HCT116 (cell line): ENCODE results near the gene FRMD4A. TPM values are rescaled to one million over a fixed set of nuclear protein-coding genes. Genes with fewer than 3 reads are reported as not detected.
"Not testable (repeated sequence)": the region's sequence is repeated elsewhere in the genome, so short reads cannot be mapped to it uniquely, and the experiment has no call there.

Source experiments
- ATAC-seq: fragments of 200-7000 bp; cut with Tn5 transposase; 2 replicates; pipeline ENCODE4 v1.9.1; 2020; ENCODE audit warnings: mild to moderate bottlenecking, moderate library complexity
- BruUV-seq: library from RNA; stranded (reverse); fragments of 400-500 nt; replicated peaks from 2 replicates; lab custom pipeline; 2021; lab: Mats Ljungman, UMichigan
- CTCF ChIA-PET: fragments of 300-600 bp; sonication (Branson Sonifier 250); formaldehyde crosslinking; loops from one replicate; lab custom pipeline; 2021; ENCODE audit warnings: antibody characterized with exemption; lab: Charles Lee
- POLR2A ChIA-PET: fragments of 300-600, 350-600 bp; sonication (Branson Sonifier 250); formaldehyde crosslinking; loops from one replicate; lab custom pipeline; 2021; ENCODE audit warnings: antibody characterized with exemption; lab: Charles Lee
- RAD21 ChIA-PET, 2 experiments: fragments of 300-600 bp; sonication (Branson Sonifier 250); formaldehyde crosslinking; loops; one replicate each; lab custom pipeline; 2023; ENCODE audit warnings: low total read pairs in 2 of 2; ENCODE audit not compliant: uncharacterized antibody in 2 of 2, unreplicated experiment in 2 of 2, low non-redundant PET in 1 of 2; lab: Charles Lee
- DNase-seq: peaks from one replicate; pipeline ENCODE4 v3.0.0-alpha.2; 2010; ENCODE audit warnings: low read depth, low spot score
- H2AFZ ChIP-seq: fragments of 200-600 bp; shearing (Covaris generic), sonication (generic); 2 replicates; pipeline ENCODE4 v1.6.1; 2017; ENCODE audit warnings: low read depth, mixed run types, mixed read lengths, antibody characterized with exemption, low read length; ENCODE audit not compliant: poor library complexity, severe bottlenecking
- H3K27ac ChIP-seq: 2 replicates; pipeline ENCODE4 v1.5.1; 2012; ENCODE audit warnings: low read depth, low read length
- H3K27me3 ChIP-seq: fragments of 200-600 bp; sonication (generic); 2 replicates; pipeline ENCODE4 v1.6.1; 2016; ENCODE audit warnings: mixed run types, low read length, mixed read lengths; ENCODE audit not compliant: insufficient read depth
- H3K36me3 ChIP-seq, 2 experiments: fragments of 200-500 bp in 1 of 2; fragments of 200-600 bp in 1 of 2; sonication (Bioruptor generic) in 1 of 2; sonication (generic) in 1 of 2; 2 replicates each; pipeline versions ENCODE4 v1.5.1 to v1.6.1; 2014 to 2016; ENCODE audit warnings: low read length in 2 of 2, inconsistent platforms in 1 of 2, mixed read lengths in 1 of 2, mixed run types in 1 of 2; ENCODE audit not compliant: insufficient read depth in 2 of 2, control insufficient read depth in 1 of 2
- H3K4me1 ChIP-seq, 2 experiments: fragments of 200-600 bp in 1 of 2; sonication (generic) in 1 of 2; 2 replicates each; pipeline versions ENCODE4 v1.5.1 to v1.6.1; 2012 to 2017; ENCODE audit warnings: low read length in 2 of 2, inconsistent platforms in 1 of 2, mild to moderate bottlenecking in 1 of 2, mixed read lengths in 1 of 2, mixed run types in 1 of 2, moderate library complexity in 1 of 2; ENCODE audit not compliant: insufficient read depth in 2 of 2, control insufficient read depth in 1 of 2
- H3K4me2 ChIP-seq: fragments of 200-600 bp; sonication (generic); 2 replicates; pipeline ENCODE4 v1.6.1; 2017; ENCODE audit warnings: mixed run types, low read length, mixed read lengths
- H3K4me3 ChIP-seq, 2 experiments: fragments of 200-600 bp in 1 of 2; sonication (generic) in 1 of 2; replicated peaks in 1 of 2; 2 replicates each; pipeline ENCODE4 v1.5.1; 2011 to 2016; ENCODE audit warnings: low read length in 2 of 2, control low read depth in 1 of 2, low read depth in 1 of 2, mild to moderate bottlenecking in 1 of 2, mixed read lengths in 1 of 2, mixed run types in 1 of 2
- H3K79me2 ChIP-seq: fragments of 200-600 bp; sonication (generic); 2 replicates; pipeline ENCODE4 v1.6.1; 2017; ENCODE audit warnings: mild to moderate bottlenecking, mixed run types, low read length, moderate library complexity, mixed read lengths; ENCODE audit not compliant: insufficient read depth
- H3K9ac ChIP-seq: fragments of 200-600 bp; sonication (generic); 2 replicates; pipeline ENCODE4 v1.6.1; 2016; ENCODE audit warnings: low read length, mixed read lengths
- H3K9me2 ChIP-seq: fragments of 200-600 bp; sonication (generic), shearing (Covaris generic); 2 replicates; pipeline ENCODE4 v1.6.1; 2017; ENCODE audit warnings: mixed run types, mild to moderate bottlenecking, moderate library complexity; ENCODE audit not compliant: insufficient read depth
- H3K9me3 ChIP-seq, 2 experiments: fragments of 200-500 bp in 1 of 2; fragments of 200-600 bp in 1 of 2; sonication (Bioruptor generic) in 1 of 2; sonication (generic) in 1 of 2; 2 replicates each; pipeline ENCODE4 v1.6.1; 2014 to 2017; ENCODE audit warnings: low read length in 2 of 2, mixed read lengths in 2 of 2, inconsistent platforms in 1 of 2, low read depth in 1 of 2, mild to moderate bottlenecking in 1 of 2, mixed run types in 1 of 2, moderate library complexity in 1 of 2; ENCODE audit not compliant: control insufficient read depth in 1 of 2, insufficient read depth in 1 of 2
- H4K20me1 ChIP-seq: fragments of 200-600 bp; sonication (generic), shearing (Covaris generic); 2 replicates; pipeline ENCODE4 v1.6.1; 2017; ENCODE audit warnings: mixed run types, mild to moderate bottlenecking, moderate library complexity; ENCODE audit not compliant: insufficient read depth
- CBX3 ChIP-seq: IDR thresholded peaks from 2 replicates; pipeline ENCODE4 v1.6.1; 2012; ENCODE audit warnings: low read depth
- CTCF ChIP-seq, 3 experiments: fragments of 200-600 bp in 1 of 3; sonication (generic) in 1 of 3; IDR thresholded peaks in 2 of 3; conservative IDR thresholded peaks in 1 of 3; 2 replicates each; pipeline ENCODE4 v1.5.1; 2012 to 2017; ENCODE audit warnings: low read depth in 2 of 3, low read length in 2 of 3, antibody characterized with exemption in 1 of 3, borderline replicate concordance in 1 of 3, control low read depth in 1 of 3, mild to moderate bottlenecking in 1 of 3, mixed read lengths in 1 of 3, mixed run types in 1 of 3, moderate library complexity in 1 of 3; ENCODE audit not compliant: insufficient read depth in 1 of 3
- ELF1 ChIP-seq: IDR thresholded peaks from 2 replicates; pipeline ENCODE4 v1.6.1; 2012; ENCODE audit warnings: low read depth, borderline replicate concordance
- FOSL1 ChIP-seq: IDR thresholded peaks from 2 replicates; pipeline ENCODE4 v1.6.1; 2012; ENCODE audit warnings: low read depth
- MAX ChIP-seq: IDR thresholded peaks from 2 replicates; pipeline ENCODE4 v1.6.1; 2012
- POLR2A ChIP-seq: IDR thresholded peaks from 2 replicates; pipeline ENCODE4 v1.7.0; 2011; ENCODE audit warnings: borderline replicate concordance; ENCODE audit not compliant: insufficient read depth, insufficient read length; ENCODE audit errors: extremely low read depth
- POLR2AphosphoS5 ChIP-seq: IDR thresholded peaks from 2 replicates; pipeline ENCODE4 v1.6.1; 2011; ENCODE audit warnings: mild to moderate bottlenecking, low read depth, low read length, moderate library complexity
- RAD21 ChIP-seq: IDR thresholded peaks from 2 replicates; pipeline ENCODE4 v1.6.1; 2012; ENCODE audit warnings: low read depth, mild to moderate bottlenecking
- SP1 ChIP-seq: IDR thresholded peaks from 2 replicates; pipeline ENCODE4 v1.6.1; 2012; ENCODE audit warnings: low read depth
- SRF ChIP-seq: IDR thresholded peaks from 2 replicates; pipeline ENCODE4 v1.6.1; 2012; ENCODE audit warnings: low read depth
- ZFX ChIP-seq: fragments of 450-650 bp; IDR thresholded peaks from 2 replicates; pipeline ENCODE4 v1.6.1; 2017
- ZNF274 ChIP-seq: fragments of 200-500 bp; sonication (Bioruptor generic); IDR thresholded peaks from 2 replicates; pipeline ENCODE4 v1.6.1; 2014; ENCODE audit warnings: mild to moderate bottlenecking, low read depth, low read length, inconsistent platforms
- intact Hi-C: fragments of 100-400 bp; cut with micrococcal nuclease; formaldehyde crosslinking; loops from 2 replicates; pipeline ENCODE4 v1.10.0; 2022
- total RNA-seq: library from RNA; stranded (reverse); gene quantifications from one replicate; pipeline ENCODE4 v1.2.1, GENCODE V29; 2021; ENCODE audit not compliant: unreplicated experiment

FRMD4A gene
- total RNA-seq, 1 experiment from 2014 or later, result 0.20 TPM

DNA sequence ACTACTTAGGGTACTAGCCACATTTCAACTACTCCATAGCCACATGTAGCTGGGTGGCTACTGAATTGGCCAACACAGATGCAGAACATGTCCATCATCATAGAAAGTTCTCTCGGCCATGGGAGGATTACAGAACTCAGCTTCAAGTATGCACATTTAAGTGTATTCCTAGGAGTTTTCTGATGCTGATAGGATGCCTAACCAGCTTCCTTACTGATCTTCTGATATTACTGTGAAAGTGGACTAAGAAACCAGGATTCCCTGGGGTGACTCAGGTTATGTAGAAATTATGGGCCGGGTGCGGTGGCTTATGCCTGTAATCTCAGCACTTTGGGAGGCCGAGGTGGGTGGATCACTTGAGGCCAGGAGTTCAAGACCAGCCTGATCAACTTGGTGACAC, 125.5 kb downstream of the FRMD4A start:
- TF ChIP-seq POLR2A (no peak), MAX (no peak), FOSL1 (no peak), ELF1 (no peak), ZFX (no peak), SP1 (no peak), RAD21 (no peak), POLR2AphosphoS5 (no peak)

DNA sequence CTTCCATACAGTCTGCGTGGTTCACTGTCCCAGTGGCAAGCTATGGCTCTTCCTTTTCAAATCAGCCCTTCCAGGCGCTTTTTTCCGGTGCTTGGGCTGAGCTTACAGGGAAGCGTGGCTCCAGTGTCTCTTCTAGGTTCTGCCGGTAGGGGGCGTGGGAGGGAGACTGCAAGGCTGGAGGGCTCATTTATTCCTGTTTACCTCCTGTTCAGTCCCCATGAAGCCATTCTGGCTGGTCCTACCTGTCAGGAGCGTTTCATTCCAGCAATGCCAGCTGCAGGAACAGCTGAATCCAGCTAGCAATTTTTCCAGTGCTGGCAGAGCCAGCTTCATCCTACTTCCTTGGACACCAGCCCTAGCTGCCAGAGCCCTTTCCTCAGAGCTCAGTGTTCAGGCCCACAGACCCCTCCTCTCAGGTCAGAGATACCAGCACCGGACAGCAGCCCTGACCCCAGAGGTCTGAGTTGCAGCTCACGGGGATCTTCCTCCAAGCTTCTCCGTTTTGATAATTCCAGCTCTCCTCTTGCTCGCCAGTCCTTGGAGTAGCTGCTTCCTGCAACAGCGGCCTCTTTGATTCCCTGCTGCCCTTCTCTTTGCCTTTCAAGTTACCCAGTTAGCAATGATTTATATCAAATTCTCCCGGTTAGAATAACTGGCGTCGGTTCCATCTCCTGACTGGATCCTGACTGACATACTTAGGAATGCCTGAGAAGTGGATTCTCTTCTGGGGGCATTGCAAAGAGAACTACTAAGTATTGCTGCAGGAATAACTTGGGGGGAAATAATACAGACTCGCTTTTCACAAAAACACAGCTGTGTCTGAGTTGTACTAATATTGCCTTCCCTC, 129.8 kb downstream of the FRMD4A start:
- H4K20me1 ChIP-seq, result no peaks in the 10 kb centered on the region
- no peak overlapping the region for H3K4me2 ChIP-seq
- intact Hi-C loops, result no loop called here
- ChIA-PET POLR2A (interaction anchor here (2.5 kb wide), 1 partner anchor 15 kb away, joined by 11 read pairs; no protein-coding TSS in a partner anchor), RAD21 (no interaction called here), CTCF (interaction anchor here (0.8 to 2.3 kb wide), 10 partner anchors 9 to 290 kb away, joined by 3 to 14 read pairs (median 6); no protein-coding TSS in a partner anchor)
- H3K9ac ChIP-seq, result no peak overlapping the region
- peak; percentile 74 for ATAC-seq
- no peaks in the 10 kb centered on the region for H3K9me3 ChIP-seq
- peaks cover 37% of the 10 kb centered on the region for H3K27me3 ChIP-seq
- TF ChIP-seq ZNF274 (no peak), SRF (no peak), ZFX (no peak), CTCF (IDR thresholded peaks at IDR 0.05 in 2 of 3, conservative IDR thresholded peaks at IDR 0.05 in 1 of 3; ENCODE audit: borderline replicate concordance in 1 of 3, insufficient read depth in 1 of 3, low read depth in 2 of 3, low read length in 2 of 3) (peak; percentile 3 to 61 (median 49); a peak in 4 of 6 replicates), FOSL1 (no peak), CBX3 (no peak), RAD21 (no peak), POLR2AphosphoS5 (no peak)
- H3K9me2 ChIP-seq, result no peaks in the 10 kb centered on the region
- BruUV-seq, result no TSS peak
- no peak for DNase-seq
- no peak overlapping the region for H3K4me3 ChIP-seq
- no peaks in the 10 kb centered on the region for H3K79me2 ChIP-seq
- H3K4me1 ChIP-seq, result no peaks in the 10 kb centered on the region
- H3K27ac ChIP-seq, result no peak overlapping the region
- H2AFZ ChIP-seq, result no peak overlapping the region
- H3K36me3 ChIP-seq, result no peaks in the 10 kb centered on the region

More for the DNA sequence above, 125.5 kb downstream of the FRMD4A start:
- Histone ChIP-seq H3K27ac (no peak overlapping the region), H3K4me3 (no peak overlapping the region), H3K9me3 (no peaks in the 10 kb centered on the region), H3K27me3 (peaks cover 17% of the 10 kb centered on the region), H3K9ac (no peak overlapping the region), H3K4me1 (no peaks in the 10 kb centered on the region), H3K9me2 (no peaks in the 10 kb centered on the region), H3K4me2 (no peak overlapping the region), H3K36me3 (no peaks in the 10 kb centered on the region), H3K79me2 (no peaks in the 10 kb centered on the region), H2AFZ (no peak overlapping the region), H4K20me1 (no peaks in the 10 kb centered on the region)
- no peak for ATAC-seq
- ChIA-PET RAD21 (no interaction called here), POLR2A (no interaction called here), CTCF (no interaction called here)
- no peak for DNase-seq
- intact Hi-C loops, result no loop called here
- no TSS peak for BruUV-seq

- POLR2A ChIA-PET, H3K27ac ChIP-seq, H3K4me1 ChIP-seq, H3K9me3 ChIP-seq, intact Hi-C loops, DNase-seq, H3K9ac ChIP-seq, H4K20me1 ChIP-seq, H3K4me2 ChIP-seq, H3K79me2 ChIP-seq, H3K4me3 ChIP-seq, H2AFZ ChIP-seq, BruUV-seq, RAD21 ChIA-PET, ATAC-seq, H3K36me3 ChIP-seq, H3K9me2 ChIP-seq: not testable (repeated sequence)
- CTCF ChIA-PET, result interaction anchor here (1.1 to 1.2 kb wide), 3 partner anchors 8 to 278 kb away, joined by 3 to 4 read pairs (median 3); no protein-coding TSS in a partner anchor
- H3K27me3 ChIP-seq, result peaks cover 49% of the 10 kb centered on the region
Observed at GRCh38 chr10:14199098-14199497, 131.6 kb downstream of the FRMD4A start.
